SK-N-SH treated with all-trans-retinoic acid at 6 μM for 48 hours (cell line): ENCODE data around the gene GRHL3.

Experiments
- ATAC-seq: fragments of 200-7000 bp; cut with Tn5 transposase; 3 replicates; pipeline ENCODE4 v1.9.1; 2020; ENCODE audit warnings: mild to moderate bottlenecking, moderate library complexity
- ARNTL ChIP-seq: fragments of 450-650 bp; formaldehyde crosslinking; IDR thresholded peaks from 2 replicates; pipeline ENCODE4 v1.5.0; 2020; ENCODE audit warnings: low read depth, mild to moderate bottlenecking, moderate library complexity, borderline replicate concordance
- BACH2 ChIP-seq: fragments of 250-450 bp; sonication (Bioruptor Pico); IDR thresholded peaks from 2 replicates; pipeline ENCODE4 v1.9.0; 2021; ENCODE audit warnings: mild to moderate bottlenecking, borderline replicate concordance
- CSDC2 ChIP-seq: fragments of 250-450 bp; sonication (Bioruptor Pico); IDR thresholded peaks from 2 replicates; pipeline ENCODE4 v1.5.0; 2020; ENCODE audit warnings: mild to moderate bottlenecking, moderate library complexity
- ESRRG ChIP-seq: fragments of 250-450 bp; sonication (Bioruptor Pico); IDR thresholded peaks from 2 replicates; pipeline ENCODE4 v1.6.1; 2021; ENCODE audit warnings: mild to moderate bottlenecking
- ISL1 ChIP-seq: fragments of 250-450 bp; sonication (Bioruptor Pico); IDR thresholded peaks from 2 replicates; pipeline ENCODE4 v2.1.2; 2022; ENCODE audit warnings: mild to moderate bottlenecking, moderate library complexity
- OSR1 ChIP-seq: fragments of 250-450 bp; sonication (Bioruptor Pico); IDR thresholded peaks from 2 replicates; pipeline ENCODE4 v1.8.0; 2022; ENCODE audit warnings: moderate library complexity, mild to moderate bottlenecking, inconsistent platforms
- PPARA ChIP-seq: fragments of 250-450 bp; sonication (Bioruptor Pico); IDR thresholded peaks from 2 replicates; pipeline ENCODE4 v1.5.0; 2020; ENCODE audit warnings: mild to moderate bottlenecking, borderline replicate concordance
- RARB ChIP-seq: fragments of 250-450 bp; sonication (Bioruptor Pico); IDR thresholded peaks from 2 replicates; pipeline ENCODE4 v1.8.0; 2021; ENCODE audit warnings: mild to moderate bottlenecking, moderate library complexity
- SNAI2 ChIP-seq: fragments of 250-450 bp; sonication (Bioruptor Pico); IDR thresholded peaks from 2 replicates; pipeline ENCODE4 v1.5.0; 2020; ENCODE audit warnings: mild to moderate bottlenecking, moderate library complexity
- TCF4 ChIP-seq: fragments of 250-450 bp; sonication (Bioruptor Pico); IDR thresholded peaks from 2 replicates; pipeline ENCODE4 v1.8.0; 2021; ENCODE audit warnings: mild to moderate bottlenecking, moderate library complexity, borderline replicate concordance
- TOX ChIP-seq: fragments of 250-450 bp; sonication (Bioruptor Pico); IDR thresholded peaks from 2 replicates; pipeline ENCODE4 v1.8.0; 2021; ENCODE audit warnings: mild to moderate bottlenecking, moderate library complexity, borderline replicate concordance
- ZC3H10 ChIP-seq: fragments of 250-450 bp; sonication (Bioruptor Pico); IDR thresholded peaks from 2 replicates; pipeline ENCODE4 v1.5.1; 2021; ENCODE audit warnings: mild to moderate bottlenecking, moderate library complexity
- ZFP3 ChIP-seq: fragments of 250-450 bp; sonication (Bioruptor Pico); IDR thresholded peaks from 2 replicates; pipeline ENCODE4 v1.5.0; 2020; ENCODE audit warnings: mild to moderate bottlenecking, moderate library complexity
- ZNF565 ChIP-seq: fragments of 450-650 bp; formaldehyde crosslinking; conservative IDR thresholded peaks from 2 replicates; pipeline ENCODE4 v1.5.0; 2020; ENCODE audit warnings: low read depth, mild to moderate bottlenecking, moderate library complexity
- ZNF70 ChIP-seq: fragments of 450-650 bp; formaldehyde crosslinking; IDR thresholded peaks from 2 replicates; pipeline ENCODE4 v1.5.0; 2020; ENCODE audit warnings: mild to moderate bottlenecking, moderate library complexity
- ZNF8 ChIP-seq: fragments of 450-650 bp; formaldehyde crosslinking; IDR thresholded peaks from 2 replicates; pipeline ENCODE4 v1.5.0; 2020; ENCODE audit warnings: mild to moderate bottlenecking, moderate library complexity
- TF ChIP-seq, protein P1 (sequence below): fragments of 250-450 bp; sonication (Bioruptor Pico); IDR thresholded peaks from 2 replicates; pipeline ENCODE4 v1.8.0; 2021; ENCODE audit warnings: low read depth, mild to moderate bottlenecking, moderate library complexity, borderline replicate concordance
- TF ChIP-seq, protein P2 (sequence below): fragments of 250-450 bp; sonication (Bioruptor Pico); IDR thresholded peaks from 2 replicates; pipeline ENCODE4 v1.5.1; 2021; ENCODE audit warnings: mild to moderate bottlenecking, moderate library complexity
- TF ChIP-seq, protein P3 (sequence below): fragments of 250-450 bp; sonication (Bioruptor Pico); IDR thresholded peaks from 2 replicates; pipeline ENCODE4 v1.5.0; 2020; ENCODE audit warnings: mild to moderate bottlenecking, moderate library complexity
- TF ChIP-seq, protein P4 (sequence below): fragments of 250-450 bp; sonication (Bioruptor Pico); IDR thresholded peaks from 2 replicates; pipeline ENCODE4 v1.5.1; 2020; ENCODE audit warnings: low read depth, mild to moderate bottlenecking, moderate library complexity
- TF ChIP-seq, protein P5 (sequence below): fragments of 250-450 bp; sonication (Bioruptor Pico); IDR thresholded peaks from 2 replicates; pipeline ENCODE4 v1.8.0; 2020; ENCODE audit warnings: mild to moderate bottlenecking, moderate library complexity, borderline replicate concordance

Gene GRHL3

DNA sequence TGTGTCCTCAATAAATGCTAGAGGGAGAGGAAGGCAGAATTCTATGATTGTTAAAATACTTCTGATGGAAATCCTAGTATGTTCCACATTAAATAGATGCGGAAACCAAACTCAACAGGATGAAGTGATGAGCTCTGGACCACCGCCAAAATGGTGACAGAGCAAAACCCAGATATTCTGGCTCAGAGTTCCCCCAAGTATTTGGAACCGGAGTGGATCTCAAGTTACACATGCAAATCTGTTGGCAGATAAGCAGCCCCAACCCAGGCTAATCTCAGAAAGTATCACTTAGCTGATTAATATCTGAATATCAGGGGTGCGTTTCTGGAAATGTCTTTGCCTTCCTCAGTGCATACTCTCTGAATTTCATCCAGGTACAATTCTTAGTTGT, 17.4 kb upstream of the GRHL3 start:
- ATAC-seq, result peak; percentile 37; the same call in 2 of the 3 replicates
- no peak for TF ChIP-seq PPARA
- TF ChIP-seq ZNF565 (CRISPR knock-in tag), result no peak
- TF ChIP-seq, protein P1, sequence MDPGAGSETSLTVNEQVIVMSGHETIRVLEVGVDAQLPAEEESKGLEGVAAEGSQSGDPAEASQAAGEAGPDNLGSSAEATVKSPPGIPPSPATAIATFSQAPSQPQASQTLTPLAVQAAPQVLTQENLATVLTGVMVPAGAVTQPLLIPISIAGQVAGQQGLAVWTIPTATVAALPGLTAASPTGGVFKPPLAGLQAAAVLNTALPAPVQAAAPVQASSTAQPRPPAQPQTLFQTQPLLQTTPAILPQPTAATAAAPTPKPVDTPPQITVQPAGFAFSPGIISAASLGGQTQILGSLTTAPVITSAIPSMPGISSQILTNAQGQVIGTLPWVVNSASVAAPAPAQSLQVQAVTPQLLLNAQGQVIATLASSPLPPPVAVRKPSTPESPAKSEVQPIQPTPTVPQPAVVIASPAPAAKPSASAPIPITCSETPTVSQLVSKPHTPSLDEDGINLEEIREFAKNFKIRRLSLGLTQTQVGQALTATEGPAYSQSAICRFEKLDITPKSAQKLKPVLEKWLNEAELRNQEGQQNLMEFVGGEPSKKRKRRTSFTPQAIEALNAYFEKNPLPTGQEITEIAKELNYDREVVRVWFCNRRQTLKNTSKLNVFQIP, result no peak
- no peak for TF ChIP-seq OSR1 (CRISPR knock-in tag)
- TF ChIP-seq, protein P2, sequence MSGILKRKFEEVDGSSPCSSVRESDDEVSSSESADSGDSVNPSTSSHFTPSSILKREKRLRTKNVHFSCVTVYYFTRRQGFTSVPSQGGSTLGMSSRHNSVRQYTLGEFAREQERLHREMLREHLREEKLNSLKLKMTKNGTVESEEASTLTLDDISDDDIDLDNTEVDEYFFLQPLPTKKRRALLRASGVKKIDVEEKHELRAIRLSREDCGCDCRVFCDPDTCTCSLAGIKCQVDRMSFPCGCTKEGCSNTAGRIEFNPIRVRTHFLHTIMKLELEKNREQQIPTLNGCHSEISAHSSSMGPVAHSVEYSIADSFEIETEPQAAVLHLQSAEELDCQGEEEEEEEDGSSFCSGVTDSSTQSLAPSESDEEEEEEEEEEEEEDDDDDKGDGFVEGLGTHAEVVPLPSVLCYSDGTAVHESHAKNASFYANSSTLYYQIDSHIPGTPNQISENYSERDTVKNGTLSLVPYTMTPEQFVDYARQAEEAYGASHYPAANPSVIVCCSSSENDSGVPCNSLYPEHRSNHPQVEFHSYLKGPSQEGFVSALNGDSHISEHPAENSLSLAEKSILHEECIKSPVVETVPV (CRISPR knock-in tag), result no peak

DNA sequence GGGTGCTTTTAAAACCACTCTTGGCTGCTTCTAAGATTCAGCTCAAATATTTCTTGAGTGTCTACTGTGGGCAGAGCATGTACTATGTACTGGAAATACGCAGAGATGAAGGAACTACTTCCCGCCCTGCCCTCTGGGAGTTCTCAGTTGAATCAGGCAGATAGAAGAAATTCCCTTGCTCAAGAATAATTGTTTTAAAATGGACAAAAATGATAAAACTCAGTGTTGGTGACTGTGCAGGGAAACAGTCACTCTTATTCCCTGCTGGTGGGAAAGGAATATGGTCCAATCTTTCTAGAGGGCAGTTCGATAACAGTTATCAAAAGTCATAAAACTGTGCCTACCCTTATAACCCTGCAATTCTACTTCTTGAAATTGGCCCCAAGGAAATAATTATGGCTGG, 16.9 kb upstream of the GRHL3 start:
- ATAC-seq, result no peak; the same call in 2 of the 3 replicates
- TF ChIP-seq TCF4 (CRISPR knock-in tag) (no peak), BACH2 (CRISPR knock-in tag) (no peak), ZFP3 (no peak), TOX (CRISPR knock-in tag) (no peak), PPARA (no peak), ESRRG (no peak), ZNF70 (no peak), OSR1 (CRISPR knock-in tag) (no peak), ZC3H10 (no peak)
- TF ChIP-seq, protein P3, sequence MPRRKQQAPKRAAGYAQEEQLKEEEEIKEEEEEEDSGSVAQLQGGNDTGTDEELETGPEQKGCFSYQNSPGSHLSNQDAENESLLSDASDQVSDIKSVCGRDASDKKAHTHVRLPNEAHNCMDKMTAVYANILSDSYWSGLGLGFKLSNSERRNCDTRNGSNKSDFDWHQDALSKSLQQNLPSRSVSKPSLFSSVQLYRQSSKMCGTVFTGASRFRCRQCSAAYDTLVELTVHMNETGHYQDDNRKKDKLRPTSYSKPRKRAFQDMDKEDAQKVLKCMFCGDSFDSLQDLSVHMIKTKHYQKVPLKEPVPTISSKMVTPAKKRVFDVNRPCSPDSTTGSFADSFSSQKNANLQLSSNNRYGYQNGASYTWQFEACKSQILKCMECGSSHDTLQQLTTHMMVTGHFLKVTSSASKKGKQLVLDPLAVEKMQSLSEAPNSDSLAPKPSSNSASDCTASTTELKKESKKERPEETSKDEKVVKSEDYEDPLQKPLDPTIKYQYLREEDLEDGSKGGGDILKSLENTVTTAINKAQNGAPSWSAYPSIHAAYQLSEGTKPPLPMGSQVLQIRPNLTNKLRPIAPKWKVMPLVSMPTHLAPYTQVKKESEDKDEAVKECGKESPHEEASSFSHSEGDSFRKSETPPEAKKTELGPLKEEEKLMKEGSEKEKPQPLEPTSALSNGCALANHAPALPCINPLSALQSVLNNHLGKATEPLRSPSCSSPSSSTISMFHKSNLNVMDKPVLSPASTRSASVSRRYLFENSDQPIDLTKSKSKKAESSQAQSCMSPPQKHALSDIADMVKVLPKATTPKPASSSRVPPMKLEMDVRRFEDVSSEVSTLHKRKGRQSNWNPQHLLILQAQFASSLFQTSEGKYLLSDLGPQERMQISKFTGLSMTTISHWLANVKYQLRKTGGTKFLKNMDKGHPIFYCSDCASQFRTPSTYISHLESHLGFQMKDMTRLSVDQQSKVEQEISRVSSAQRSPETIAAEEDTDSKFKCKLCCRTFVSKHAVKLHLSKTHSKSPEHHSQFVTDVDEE, result no peak

DNA sequence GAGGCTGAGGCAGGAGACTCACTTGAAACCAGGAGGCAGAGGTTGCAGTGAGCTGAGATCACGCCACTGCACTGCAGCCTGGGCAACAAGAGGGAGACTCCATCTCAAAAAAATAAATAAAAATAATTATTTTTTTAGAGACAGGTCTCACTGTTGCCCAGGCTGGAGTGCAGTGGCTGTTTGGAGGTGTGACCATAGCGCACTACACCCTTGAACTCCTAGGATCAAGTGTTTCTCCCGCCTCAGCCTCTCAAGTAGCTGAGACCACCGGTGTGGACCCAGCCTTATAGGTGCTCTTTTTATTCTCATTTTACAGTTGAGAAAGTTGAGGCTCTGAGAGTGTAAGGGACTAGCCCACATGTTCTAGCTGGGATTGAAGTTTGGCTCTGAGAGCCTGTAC, 15.6 kb upstream of the GRHL3 start:
- TF ChIP-seq ZNF565 (CRISPR knock-in tag) (no peak), CSDC2 (CRISPR knock-in tag) (no peak), ZNF8 (CRISPR knock-in tag) (no peak), RARB (CRISPR knock-in tag) (no peak), TCF4 (CRISPR knock-in tag) (no peak), BACH2 (CRISPR knock-in tag) (no peak), ZFP3 (no peak)
- TF ChIP-seq, protein P4, sequence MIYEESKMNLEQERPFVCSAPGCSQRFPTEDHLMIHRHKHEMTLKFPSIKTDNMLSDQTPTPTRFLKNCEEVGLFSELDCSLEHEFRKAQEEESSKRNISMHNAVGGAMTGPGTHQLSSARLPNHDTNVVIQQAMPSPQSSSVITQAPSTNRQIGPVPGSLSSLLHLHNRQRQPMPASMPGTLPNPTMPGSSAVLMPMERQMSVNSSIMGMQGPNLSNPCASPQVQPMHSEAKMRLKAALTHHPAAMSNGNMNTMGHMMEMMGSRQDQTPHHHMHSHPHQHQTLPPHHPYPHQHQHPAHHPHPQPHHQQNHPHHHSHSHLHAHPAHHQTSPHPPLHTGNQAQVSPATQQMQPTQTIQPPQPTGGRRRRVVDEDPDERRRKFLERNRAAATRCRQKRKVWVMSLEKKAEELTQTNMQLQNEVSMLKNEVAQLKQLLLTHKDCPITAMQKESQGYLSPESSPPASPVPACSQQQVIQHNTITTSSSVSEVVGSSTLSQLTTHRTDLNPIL (CRISPR knock-in tag), result no peak
- TF ChIP-seq, protein P5, sequence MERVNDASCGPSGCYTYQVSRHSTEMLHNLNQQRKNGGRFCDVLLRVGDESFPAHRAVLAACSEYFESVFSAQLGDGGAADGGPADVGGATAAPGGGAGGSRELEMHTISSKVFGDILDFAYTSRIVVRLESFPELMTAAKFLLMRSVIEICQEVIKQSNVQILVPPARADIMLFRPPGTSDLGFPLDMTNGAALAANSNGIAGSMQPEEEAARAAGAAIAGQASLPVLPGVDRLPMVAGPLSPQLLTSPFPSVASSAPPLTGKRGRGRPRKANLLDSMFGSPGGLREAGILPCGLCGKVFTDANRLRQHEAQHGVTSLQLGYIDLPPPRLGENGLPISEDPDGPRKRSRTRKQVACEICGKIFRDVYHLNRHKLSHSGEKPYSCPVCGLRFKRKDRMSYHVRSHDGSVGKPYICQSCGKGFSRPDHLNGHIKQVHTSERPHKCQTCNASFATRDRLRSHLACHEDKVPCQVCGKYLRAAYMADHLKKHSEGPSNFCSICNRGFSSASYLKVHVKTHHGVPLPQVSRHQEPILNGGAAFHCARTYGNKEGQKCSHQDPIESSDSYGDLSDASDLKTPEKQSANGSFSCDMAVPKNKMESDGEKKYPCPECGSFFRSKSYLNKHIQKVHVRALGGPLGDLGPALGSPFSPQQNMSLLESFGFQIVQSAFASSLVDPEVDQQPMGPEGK (CRISPR knock-in tag), result no peak
- ATAC-seq, result no peak

DNA sequence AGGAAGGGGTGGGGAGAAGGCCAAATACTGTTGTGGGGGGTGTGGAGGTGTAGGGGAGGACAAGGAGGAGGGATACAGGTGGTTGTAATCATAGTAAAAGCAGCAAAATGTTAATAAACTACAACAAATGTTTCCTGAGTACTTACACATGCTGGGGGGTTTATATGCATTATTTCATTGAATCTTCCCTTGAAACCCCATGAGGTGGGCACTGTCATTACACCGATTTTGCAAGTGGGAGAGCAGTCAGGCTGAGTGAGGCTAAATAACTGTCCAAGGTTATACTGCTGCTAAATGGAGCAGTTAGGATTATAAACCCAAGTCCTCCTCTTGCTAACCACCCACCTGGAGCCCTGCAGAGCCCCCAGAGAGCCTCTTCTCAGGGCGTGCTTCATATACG, 14.4 kb upstream of the GRHL3 start:
- TF ChIP-seq ZC3H10 (no peak), OSR1 (CRISPR knock-in tag) (no peak), ESRRG (no peak), ISL1 (CRISPR knock-in tag) (no peak), SNAI2 (CRISPR knock-in tag) (no peak), ZNF565 (CRISPR knock-in tag) (no peak), BACH2 (CRISPR knock-in tag) (no peak), ZNF8 (CRISPR knock-in tag) (no peak), TCF4 (CRISPR knock-in tag) (no peak), ZNF70 (no peak), RARB (CRISPR knock-in tag) (no peak), ARNTL (CRISPR knock-in tag) (no peak)
- TF ChIP-seq, protein P5 (CRISPR knock-in tag), result no peak
- ATAC-seq, result no peak
